Smooth muscle cell of the brain vasculature (primary cell): ENCODE data around the gene PCGF5.
"Not testable (repeated sequence)": the region's sequence is repeated elsewhere in the genome, so short reads cannot be mapped to it uniquely, and the experiment has no call there.

Experiments used
- DNase-seq: peaks from one replicate; pipeline ENCODE4 v3.0.0-alpha.2; 2012; ENCODE audit warnings: low read depth, low spot score

The PCGF5 gene

GRCh38 chr10:91210014-91210413, 10.4 kb upstream of the PCGF5 start:
- DNase-seq = no peak

GRCh38 chr10:91210435-91210834, 10.0 kb upstream of the PCGF5 start:
- DNase-seq = no peak

GRCh38 chr10:91211675-91212074, 8.8 kb upstream of the PCGF5 start:
- DNase-seq = no peak

- DNase-seq = no peak
Measured at GRCh38 chr10:91214911-91215310, 5.6 kb upstream of the PCGF5 start.

- no peak for DNase-seq
Measured at GRCh38 chr10:91215384-91215783, 5.1 kb upstream of the PCGF5 start.

- DNase-seq = no peak
Measured at GRCh38 chr10:91219371-91220193, 881 bp upstream of the PCGF5 start.

- no peak for DNase-seq
Measured at GRCh38 chr10:91220954-91221675, 652 bp downstream of the PCGF5 start.

GRCh38 chr10:91226093-91226492, 5.6 kb downstream of the PCGF5 start:
- DNase-seq = no peak

- DNase-seq = no peak
Measured at GRCh38 chr10:91227576-91227975, 7.1 kb downstream of the PCGF5 start.

GRCh38 chr10:91229683-91230082, 9.2 kb downstream of the PCGF5 start:
- no peak for DNase-seq

GRCh38 chr10:91238191-91238590, 17.7 kb downstream of the PCGF5 start:
- no peak for DNase-seq

GRCh38 chr10:91239789-91240188, 19.3 kb downstream of the PCGF5 start:
- DNase-seq = no peak

- DNase-seq = no peak
Measured at GRCh38 chr10:91242940-91243339, 22.5 kb downstream of the PCGF5 start.

- no peak for DNase-seq
Measured at GRCh38 chr10:91247360-91248111, 27.1 kb downstream of the PCGF5 start.

- no peak for DNase-seq
Measured at GRCh38 chr10:91249700-91250099, 29.2 kb downstream of the PCGF5 start.

- DNase-seq = no peak
Measured at GRCh38 chr10:91250341-91250740, 29.9 kb downstream of the PCGF5 start.

GRCh38 chr10:91251430-91252056, 31.1 kb downstream of the PCGF5 start:
- DNase-seq = peak; percentile 33

- no peak for DNase-seq
Measured at GRCh38 chr10:91253300-91253699, 32.8 kb downstream of the PCGF5 start.

- DNase-seq = no peak
Measured at GRCh38 chr10:91257310-91257709, 36.8 kb downstream of the PCGF5 start.

- not testable (repeated sequence) for DNase-seq
Measured at GRCh38 chr10:91260417-91260816, 40.0 kb downstream of the PCGF5 start.

GRCh38 chr10:91271886-91272285, 51.4 kb downstream of the PCGF5 start:
- no peak for DNase-seq
